CD4-positive, alpha-beta memory T cell (primary cell): Measurements from ENCODE around the gene DDIAS. TPM values are rescaled to one million over a fixed set of nuclear protein-coding genes. Genes with fewer than 3 reads are reported as not detected.
A peak's percentile ranks its signal among the peaks of the same experiment; 100 is the strongest.
"Not testable (repeated sequence)": the region's sequence is repeated elsewhere in the genome, so short reads cannot be mapped to it uniquely, and the experiment has no call there.

Experiments
- CTCF ChIA-PET: fragments of 350-600 bp; sonication (Branson Sonifier 250); formaldehyde crosslinking; loops from one replicate; lab custom pipeline; 2021; ENCODE audit warnings: inconsistent platforms; ENCODE audit not compliant: partially characterized antibody; lab: Charles Lee
- POLR2A ChIA-PET: fragments of 350-600 bp; sonication (Branson Sonifier 250); formaldehyde crosslinking; loops from one replicate; lab custom pipeline; 2021; ENCODE audit not compliant: partially characterized antibody; lab: Charles Lee
- DNase-seq, 5 donors: peaks; one replicate each; pipeline versions ENCODE4 v3.0.0 to v3.0.0-alpha.2; 2020 to 2022; ENCODE audit warnings: mixed read lengths in 1 of 5
- H3K27ac ChIP-seq: one replicate; pipeline ENCODE4 v1.7.0; 2013; ENCODE audit warnings: low read depth, low read length
- H3K27me3 ChIP-seq: 2 replicates; pipeline ENCODE4 v1.7.0; 2013; ENCODE audit warnings: mild to moderate bottlenecking, low read length, moderate library complexity; ENCODE audit not compliant: insufficient read depth
- H3K36me3 ChIP-seq: 2 replicates; pipeline ENCODE4 v1.7.0; 2013; ENCODE audit warnings: mild to moderate bottlenecking, low read length, moderate library complexity; ENCODE audit not compliant: insufficient read depth
- H3K4me1 ChIP-seq: 2 replicates; pipeline ENCODE4 v1.7.0; 2013; ENCODE audit warnings: mild to moderate bottlenecking, low read length, moderate library complexity; ENCODE audit not compliant: insufficient read depth
- H3K4me3 ChIP-seq, 2 donors: one replicate each; pipeline ENCODE4 v1.7.0; 2013; ENCODE audit warnings: low read length in 2 of 2, mild to moderate bottlenecking in 1 of 2
- H3K9me3 ChIP-seq, 2 donors: one replicate each; pipeline ENCODE4 v1.7.0; 2013; ENCODE audit warnings: low read length in 2 of 2, control low read depth in 1 of 2; ENCODE audit not compliant: control insufficient read depth in 1 of 2
- H3K27ac Mint-ChIP-seq, 7 donors: one replicate each; pipeline ENCODE4 v1.8.0; 2020 to 2021; ENCODE audit warnings: mixed read lengths in 7 of 7, mild to moderate bottlenecking in 6 of 7, inconsistent platforms in 3 of 7, moderate library complexity in 3 of 7
- H3K27me3 Mint-ChIP-seq, 2 donors: one replicate each; pipeline ENCODE4 v1.8.0; 2020 to 2021; ENCODE audit warnings: mixed read lengths in 2 of 2
- H3K36me3 Mint-ChIP-seq, 2 donors: one replicate each; pipeline ENCODE4 v1.8.0; 2020 to 2021; ENCODE audit warnings: mixed read lengths in 2 of 2, inconsistent platforms in 1 of 2, mild to moderate bottlenecking in 1 of 2
- H3K4me1 Mint-ChIP-seq, 4 donors: one replicate each; pipeline ENCODE4 v1.8.0; 2020 to 2021; ENCODE audit warnings: mixed read lengths in 4 of 4, mild to moderate bottlenecking in 1 of 4
- H3K4me3 Mint-ChIP-seq, 8 donors: one replicate each; pipeline ENCODE4 v1.8.0; 2020 to 2021; ENCODE audit warnings: mixed read lengths in 8 of 8, mild to moderate bottlenecking in 7 of 8, moderate library complexity in 6 of 8, inconsistent platforms in 3 of 8
- H3K9me3 Mint-ChIP-seq, 8 donors: one replicate each; pipeline ENCODE4 v1.8.0; 2020 to 2021; ENCODE audit warnings: mixed read lengths in 8 of 8, mild to moderate bottlenecking in 5 of 8, inconsistent platforms in 3 of 8, moderate library complexity in 1 of 8
- intact Hi-C: fragments of 100-400 bp; cut with micrococcal nuclease; formaldehyde crosslinking; loops from one replicate; pipeline ENCODE4 v1.15.1; 2023
- polyA plus RNA-seq, 2 donors: library from polyadenylated mRNA; unstranded; fragments of 300-500 nt; fragmentation: Illumina TruSeq; gene quantifications; one replicate each; pipeline ENCODE4 v1.2.3, GENCODE V29; 2021
- total RNA-seq, 2 experiments: library from RNA; stranded (reverse); gene quantifications; one replicate each; pipeline ENCODE4 v1.2.3, GENCODE V29; 2021

DDIAS gene
- total and polyA plus RNA-seq, 4 experiments from 2014 or later: 0.67 to 2.4 (median 0.86) TPM; not detected in 1

- DNase-seq, H3K9me3 Mint-ChIP-seq, H3K27ac Mint-ChIP-seq, H3K4me3 ChIP-seq, POLR2A ChIA-PET, H3K27me3 ChIP-seq, H3K4me3 Mint-ChIP-seq, H3K27me3 Mint-ChIP-seq, H3K9me3 ChIP-seq, intact Hi-C loops, H3K36me3 Mint-ChIP-seq, H3K36me3 ChIP-seq, H3K4me1 ChIP-seq, H3K27ac ChIP-seq: not testable (repeated sequence)
- H3K4me1 Mint-ChIP-seq: peaks cover 0 to 11% (median 3%) of the 10 kb centered on the region in 4 donors
- CTCF ChIA-PET: interaction anchor here (1.2 to 1.8 kb wide), 2 partner anchors 11 to 63 kb away, joined by 3 to 8 read pairs; no protein-coding TSS in a partner anchor
Measured at GRCh38 chr11:82943430-82943829, 41.9 kb downstream of the DDIAS start.

GRCh38 chr11:82944198-82944597, 42.7 kb downstream of the DDIAS start:
- H3K9me3 Mint-ChIP-seq: peaks cover 0 to 10% (median 3%) of the 10 kb centered on the region in 8 donors
- Histone ChIP-seq H3K27me3 (no peaks in the 10 kb centered on the region), H3K9me3 (no peaks in the 10 kb centered on the region), H3K27ac (no peak overlapping the region), H3K4me1 (no peaks in the 10 kb centered on the region), H3K4me3 (no peak overlapping the region), H3K36me3 (no peaks in the 10 kb centered on the region)
- H3K4me3 Mint-ChIP-seq: no peak overlapping the region
- DNase-seq: no peak
- peaks cover 0 to 3% of the 10 kb centered on the region in 2 donors for H3K36me3 Mint-ChIP-seq
- intact Hi-C loops: no loop called here
- POLR2A ChIA-PET: no interaction called here
- H3K4me1 Mint-ChIP-seq: peaks cover 0 to 11% (median 3%) of the 10 kb centered on the region in 4 donors
- no peak overlapping the region for H3K27ac Mint-ChIP-seq
- no peaks in the 10 kb centered on the region for H3K27me3 Mint-ChIP-seq
- CTCF ChIA-PET: no interaction called here

GRCh38 chr11:82945041-82945440, 43.5 kb downstream of the DDIAS start:
- H3K4me1 ChIP-seq, H3K4me3 ChIP-seq, H3K27me3 Mint-ChIP-seq, H3K4me1 Mint-ChIP-seq, H3K27me3 ChIP-seq, DNase-seq, H3K36me3 ChIP-seq, POLR2A ChIA-PET, H3K27ac ChIP-seq, H3K36me3 Mint-ChIP-seq, intact Hi-C loops, H3K9me3 ChIP-seq, H3K4me3 Mint-ChIP-seq: not testable (repeated sequence)
- Mint-ChIP-seq H3K27ac (peak overlapping the region in 1 of 7 donors; percentile 15), H3K9me3 (peaks cover 0 to 14% (median 4%) of the 10 kb centered on the region in 8 donors)
- CTCF ChIA-PET: interaction anchor here (1.0 to 2.8 kb wide), 3 partner anchors 11 to 18 kb away, joined by 3 to 8 read pairs (median 7); no protein-coding TSS in a partner anchor

- Mint-ChIP-seq H3K4me3 (no peak overlapping the region), H3K36me3 (peaks cover 0 to 3% of the 10 kb centered on the region in 2 donors), H3K4me1 (peaks cover 0 to 9% (median 3%) of the 10 kb centered on the region in 4 donors), H3K27me3 (no peaks in the 10 kb centered on the region), H3K27ac (no peak overlapping the region), H3K9me3 (peaks cover 0 to 16% (median 3%) of the 10 kb centered on the region in 8 donors)
- no peaks in the 10 kb centered on the region for H3K36me3 ChIP-seq
- H3K4me1 ChIP-seq: no peaks in the 10 kb centered on the region
- H3K9me3 ChIP-seq: no peaks in the 10 kb centered on the region
- POLR2A ChIA-PET: interaction anchor here (1.6 kb wide), 1 partner anchor 44 kb away, joined by 3 read pairs; the partner anchor contains the start of gene DDIAS
- no peaks in the 10 kb centered on the region for H3K27me3 ChIP-seq
- H3K4me3 ChIP-seq: no peak overlapping the region
- CTCF ChIA-PET: interaction anchor here (1.0 to 2.8 kb wide), 5 partner anchors 10 to 18 kb away, joined by 3 to 8 read pairs (median 7); no protein-coding TSS in a partner anchor
- no peak overlapping the region for H3K27ac ChIP-seq
- DNase-seq: no peak
- intact Hi-C loops: no loop called here
Measured at GRCh38 chr11:82945682-82946081, 44.1 kb downstream of the DDIAS start.

- Histone ChIP-seq H3K27ac (no peak overlapping the region), H3K4me3 (no peak overlapping the region), H3K4me1 (no peaks in the 10 kb centered on the region), H3K27me3 (no peaks in the 10 kb centered on the region), H3K36me3 (no peaks in the 10 kb centered on the region), H3K9me3 (no peaks in the 10 kb centered on the region)
- peaks cover 17 to 19% of the 10 kb centered on the region in 2 donors for H3K36me3 Mint-ChIP-seq
- H3K4me3 Mint-ChIP-seq: no peak overlapping the region
- H3K27me3 Mint-ChIP-seq: no peaks in the 10 kb centered on the region
- intact Hi-C loops: no loop called here
- DNase-seq: no peak
- H3K27ac Mint-ChIP-seq: peak overlapping the region in 1 of 7 donors; percentile 38
- POLR2A ChIA-PET: interaction anchor here (0.5 kb wide), 1 partner anchor 28 kb away, joined by 3 read pairs; no protein-coding TSS in a partner anchor
- H3K4me1 Mint-ChIP-seq: peaks cover 0 to 15% (median 9%) of the 10 kb centered on the region in 4 donors
- CTCF ChIA-PET: no interaction called here
- peaks cover 0 to 40% (median 26%) of the 10 kb centered on the region in 8 donors for H3K9me3 Mint-ChIP-seq
Measured at GRCh38 chr11:82949352-82949751, 47.8 kb downstream of the DDIAS start.

- POLR2A ChIA-PET, H3K4me3 ChIP-seq: not testable (repeated sequence)
- peaks cover 0 to 50% (median 36%) of the 10 kb centered on the region in 8 donors for H3K9me3 Mint-ChIP-seq
Measured at GRCh38 chr11:82950502-82950901, 49.0 kb downstream of the DDIAS start.

DNA sequence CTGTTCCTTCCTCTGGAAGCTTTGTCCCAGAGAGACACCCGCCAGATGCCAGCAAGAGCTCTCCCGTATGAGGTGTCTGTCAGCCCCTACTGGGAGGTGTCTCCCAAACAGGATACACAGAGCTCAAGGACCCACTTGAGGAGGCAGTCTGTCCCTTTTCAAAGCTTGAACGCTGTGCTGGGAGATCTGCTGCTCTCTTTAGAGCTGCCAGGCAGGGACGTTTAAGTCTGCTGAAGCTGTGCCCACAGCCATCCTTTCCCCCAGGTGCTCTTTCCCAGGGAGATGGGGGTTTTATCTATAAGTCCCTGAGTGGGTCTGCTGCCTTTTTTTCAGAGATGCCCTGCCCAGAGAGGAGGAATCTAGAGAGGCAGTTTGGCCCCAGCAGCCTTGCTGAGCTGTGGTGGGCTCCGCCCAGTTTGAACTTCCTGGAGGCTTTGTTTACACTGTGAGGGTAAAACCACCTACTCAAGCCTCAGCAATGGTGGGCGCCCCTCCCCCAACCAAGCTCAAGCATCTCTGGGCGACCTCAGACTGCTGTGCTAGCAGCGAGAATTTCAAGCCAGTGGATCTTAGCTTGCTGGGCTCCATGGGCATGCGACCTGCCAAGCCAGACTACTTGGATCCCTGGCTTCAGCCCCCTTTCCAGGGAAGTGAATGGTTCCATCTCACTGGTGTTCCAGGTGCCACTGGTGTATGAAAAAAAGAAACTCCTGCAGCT, 54.4 kb downstream of the DDIAS start:
- Mint-ChIP-seq H3K9me3 (peaks cover 0 to 48% (median 41%) of the 10 kb centered on the region in 8 donors), H3K36me3 (peaks cover 30 to 35% of the 10 kb centered on the region in 2 donors)

More at GRCh38 chr11:82950502-82950901, 49.0 kb downstream of the DDIAS start:
- intact Hi-C loops, H3K27me3 ChIP-seq, H3K27ac Mint-ChIP-seq, H3K4me3 Mint-ChIP-seq, H3K27me3 Mint-ChIP-seq, H3K27ac ChIP-seq, CTCF ChIA-PET, H3K36me3 ChIP-seq, H3K9me3 ChIP-seq, H3K4me1 ChIP-seq: not testable (repeated sequence)
- Mint-ChIP-seq H3K4me1 (peaks cover 10 to 21% (median 20%) of the 10 kb centered on the region in 4 donors), H3K36me3 (peaks cover 26 to 30% of the 10 kb centered on the region in 2 donors)
- DNase-seq: peak in 1 of 5 donors; percentile 18

More for the DNA sequence above, 54.4 kb downstream of the DDIAS start:
- Mint-ChIP-seq H3K4me1 (peaks cover 46 to 69% (median 57%) of the 10 kb centered on the region in 4 donors), H3K27ac (peak overlapping the region; percentile 70 to 92 (median 85)), H3K4me3 (peak overlapping the region in 7 of 8 donors; percentile 65 to 75 (median 68))
- not testable (repeated sequence) for H3K27me3 Mint-ChIP-seq, H3K27me3 ChIP-seq, H3K27ac ChIP-seq, H3K9me3 ChIP-seq, H3K36me3 ChIP-seq
- Histone ChIP-seq H3K4me1 (peaks cover 58% of the 10 kb centered on the region), H3K4me3 (peak overlapping the region in 1 of 2 donors; percentile 8)
- CTCF ChIA-PET: interaction anchor here (0.7 to 3.7 kb wide), 16 partner anchors 9 to 200 kb away, joined by 3 to 22 read pairs (median 5); partner anchors contain the start of gene DDIAS
- POLR2A ChIA-PET: interaction anchor here (0.7 to 7.9 kb wide), 20 partner anchors 9 to 202 kb away, joined by 3 to 92 read pairs (median 5); partner anchors contain the start of genes DDIAS, PCF11, PRCP and RAB30
- peak; percentile 76 to 86 (median 80) for DNase-seq
- intact Hi-C loops: loop anchor here (1.0 kb wide), 2 partner anchors 29 to 115 kb away; partner anchors contain the start of gene RAB30
